SHP77 treated with DMSO at 0.1 percent for 48 hours (cell line): Measurements from ENCODE around the gene MRAS.
"Not testable (repeated sequence)": the region's sequence is repeated elsewhere in the genome, so short reads cannot be mapped to it uniquely, and the experiment has no call there.

Experiments used
- DNase-seq: peaks from one replicate; lab custom pipeline; 2025; lab: John Stamatoyannopoulos, UW

The MRAS gene

DNA sequence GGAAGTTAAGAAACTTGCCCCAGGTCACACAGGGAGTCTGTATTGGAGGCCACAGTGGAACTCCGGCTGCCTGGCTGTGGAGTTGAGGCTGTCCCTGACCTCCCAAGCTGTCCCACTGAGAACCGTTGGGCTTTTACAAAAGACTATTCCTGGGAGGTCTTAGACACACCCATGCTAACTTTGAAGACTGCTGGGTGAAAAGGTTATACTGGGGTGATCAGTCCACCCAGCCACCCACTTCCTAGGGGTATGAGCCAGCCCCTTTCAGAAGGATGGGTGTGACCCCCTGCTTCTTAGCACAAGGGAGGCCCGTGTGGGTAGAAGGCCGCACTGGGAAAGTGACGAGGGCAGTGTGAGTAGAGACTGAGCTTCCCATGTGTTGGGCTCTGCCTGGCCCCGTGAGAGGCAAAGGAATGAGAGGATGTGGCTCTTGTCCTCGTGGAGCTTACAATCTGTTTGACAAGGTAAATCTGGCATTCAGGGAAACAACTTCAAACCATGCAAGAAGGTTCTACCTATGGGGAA, 19.0 kb downstream of the MRAS start:
- DNase-seq: no peak

DNA sequence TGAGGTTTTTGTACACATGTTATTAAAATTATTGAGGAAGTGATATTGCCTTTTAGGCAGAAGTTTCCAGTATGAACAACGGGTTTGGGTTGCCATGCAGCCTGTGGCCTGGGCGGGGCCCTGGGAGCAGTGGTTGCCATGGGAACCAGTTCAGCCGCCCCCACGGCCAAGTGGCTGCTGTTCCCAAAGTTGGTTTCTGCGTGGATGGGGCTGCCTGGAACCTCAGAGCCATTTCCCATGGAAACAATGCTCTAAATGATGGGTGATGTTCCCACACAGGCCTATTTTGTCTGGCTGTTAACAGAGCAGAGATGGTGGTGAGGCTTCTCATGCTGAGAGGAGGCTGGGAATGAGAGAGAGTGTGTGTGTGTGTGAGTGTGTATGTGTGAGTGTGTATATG, 19.5 kb downstream of the MRAS start:
- DNase-seq: no peak

DNA sequence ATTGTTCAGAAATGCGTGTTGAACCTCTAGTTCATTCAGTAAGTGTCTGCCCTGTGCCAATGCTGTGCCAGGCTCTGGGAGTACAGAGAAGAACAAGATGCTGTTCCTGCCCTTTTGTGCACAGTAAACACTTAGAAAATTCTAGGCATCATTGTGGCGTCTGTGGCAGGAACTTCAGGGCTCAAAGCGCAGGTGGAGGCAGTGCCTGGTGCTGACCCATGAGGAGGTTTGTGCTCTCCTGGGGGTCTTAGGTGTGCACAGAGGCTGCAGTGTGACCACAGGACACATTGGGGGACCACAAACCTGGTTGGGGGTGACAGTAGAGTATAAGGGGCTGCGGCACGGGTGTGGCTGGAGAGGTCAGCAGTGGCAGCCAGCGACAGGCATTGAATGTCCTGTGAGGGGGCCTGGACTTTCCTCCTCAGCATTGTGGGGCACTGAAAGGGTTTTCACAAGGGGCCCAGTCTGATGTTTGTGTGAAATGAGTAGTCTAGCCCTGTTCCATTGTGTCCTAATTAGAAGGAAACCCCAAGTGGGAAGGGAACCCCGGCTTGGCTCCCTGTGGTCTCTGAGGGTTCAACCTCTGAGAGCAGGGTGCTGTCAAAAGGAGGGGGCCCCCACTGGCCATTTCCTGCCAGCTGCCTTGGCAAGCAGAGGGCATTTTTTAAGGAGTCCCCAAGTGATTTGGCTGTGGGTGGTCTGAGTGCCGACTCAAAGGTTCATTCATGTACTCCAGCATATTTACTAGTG, 20.9 kb downstream of the MRAS start:
- DNase-seq: no peak

DNA sequence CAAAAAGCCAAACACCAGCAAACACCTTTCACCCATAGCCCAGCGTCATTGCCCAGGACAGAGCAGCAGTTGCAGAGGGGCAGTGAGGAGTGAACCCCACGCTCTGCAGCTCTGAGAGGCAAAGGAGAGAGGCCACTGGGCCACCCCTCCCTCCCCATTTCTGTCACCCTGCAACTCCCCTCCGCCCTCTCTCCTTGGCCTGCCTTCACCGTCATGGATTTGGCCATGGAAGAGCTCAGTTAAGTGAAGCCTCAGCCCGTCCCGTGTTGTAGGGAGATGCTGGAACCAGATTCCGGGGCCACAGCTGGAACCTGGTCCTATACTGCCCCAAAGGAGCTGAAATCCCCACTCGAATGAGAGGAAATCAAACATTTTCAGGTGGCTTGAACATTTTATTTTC, 21.9 kb downstream of the MRAS start:
- no peak for DNase-seq

DNA sequence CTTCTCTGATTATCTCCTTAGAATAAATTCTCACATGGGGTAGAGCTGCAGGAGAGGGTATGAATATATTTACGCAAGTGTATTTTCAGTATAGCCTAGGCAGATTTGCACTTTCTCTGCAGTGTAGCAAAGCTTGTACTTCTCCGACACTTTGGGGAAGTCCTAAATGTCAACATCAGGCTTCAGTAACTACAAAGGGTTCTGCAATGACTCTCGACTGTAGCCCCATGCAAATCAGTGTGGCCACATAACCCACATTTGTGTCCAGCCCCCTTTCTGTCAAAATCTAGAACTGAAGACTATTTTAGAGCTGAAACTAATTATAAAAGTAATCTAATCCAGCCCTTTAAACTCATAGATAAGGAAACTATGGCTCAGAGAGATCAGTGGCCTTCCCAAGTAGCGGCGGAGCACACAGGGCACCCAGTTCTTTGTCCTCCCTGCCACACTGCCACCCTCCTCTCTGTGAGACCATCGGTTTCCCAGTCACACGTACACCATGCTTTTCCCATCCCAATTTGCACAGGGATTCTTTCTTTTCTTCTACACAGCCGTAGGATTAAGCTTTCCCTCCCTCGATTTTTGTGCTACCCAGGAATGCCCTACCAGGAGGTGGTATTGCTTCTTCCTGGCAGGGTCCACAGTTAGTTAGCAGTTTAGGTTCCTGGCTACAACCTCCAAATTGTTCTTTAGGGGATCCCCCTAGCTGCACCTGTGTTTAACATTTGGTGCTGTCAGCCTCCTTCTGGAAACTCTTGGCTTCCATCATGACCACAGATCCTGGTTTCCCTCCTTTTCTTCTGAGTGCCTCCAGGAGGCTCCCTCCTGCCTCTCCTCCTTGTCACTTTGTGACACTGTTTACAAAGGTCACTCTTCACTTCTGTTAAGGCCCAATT, 22.9 kb downstream of the MRAS start:
- no peak for DNase-seq

DNA sequence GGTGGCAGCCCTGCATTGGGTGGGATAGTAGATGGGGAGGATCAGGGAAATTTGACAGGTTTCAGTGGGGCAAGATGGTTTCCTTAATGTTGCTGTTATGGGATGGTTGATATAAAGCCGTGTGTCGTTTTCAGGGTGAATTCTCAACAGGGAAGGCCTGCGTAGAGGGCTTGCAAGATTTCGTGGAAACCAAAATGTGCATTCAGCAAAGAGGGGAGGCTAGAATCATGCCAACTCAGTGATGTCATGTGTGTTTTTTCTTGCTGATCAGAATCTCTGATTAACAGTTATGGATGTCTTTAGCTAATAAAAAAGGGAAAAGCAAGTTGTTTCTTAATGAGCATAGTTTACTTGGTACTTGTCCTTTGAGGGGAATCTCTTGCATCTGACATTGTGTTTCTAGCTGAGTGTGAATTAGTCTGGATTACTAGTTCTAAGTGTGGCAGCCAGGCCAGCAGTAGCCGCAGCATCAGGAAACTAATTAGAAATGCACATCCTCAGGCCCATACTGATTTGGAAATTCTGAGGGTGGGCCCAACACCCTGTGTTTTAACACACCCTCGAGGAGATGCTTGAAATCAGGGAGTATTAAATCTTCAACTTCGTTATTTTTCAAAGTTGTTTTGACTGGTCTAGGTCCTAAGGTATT, 24.8 kb downstream of the MRAS start:
- no peak for DNase-seq

DNA sequence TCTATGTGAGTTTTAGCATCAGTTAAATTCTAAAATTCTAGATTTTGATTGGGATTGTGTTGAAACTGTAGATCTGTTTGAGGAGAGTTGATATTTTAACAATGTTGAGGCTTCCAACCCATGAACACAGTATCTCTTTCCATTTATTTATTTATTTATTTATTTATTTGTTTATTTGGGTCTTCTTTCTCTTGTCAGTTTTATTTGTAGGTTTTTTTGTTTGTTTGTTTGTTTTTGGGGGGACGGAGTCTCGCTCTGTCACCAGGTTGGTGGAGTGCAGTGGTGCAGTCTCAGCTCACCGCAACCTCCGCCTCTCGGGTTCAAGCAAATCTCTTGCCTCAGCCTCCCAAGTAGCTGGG, 25.3 kb downstream of the MRAS start:
- DNase-seq: no peak

DNA sequence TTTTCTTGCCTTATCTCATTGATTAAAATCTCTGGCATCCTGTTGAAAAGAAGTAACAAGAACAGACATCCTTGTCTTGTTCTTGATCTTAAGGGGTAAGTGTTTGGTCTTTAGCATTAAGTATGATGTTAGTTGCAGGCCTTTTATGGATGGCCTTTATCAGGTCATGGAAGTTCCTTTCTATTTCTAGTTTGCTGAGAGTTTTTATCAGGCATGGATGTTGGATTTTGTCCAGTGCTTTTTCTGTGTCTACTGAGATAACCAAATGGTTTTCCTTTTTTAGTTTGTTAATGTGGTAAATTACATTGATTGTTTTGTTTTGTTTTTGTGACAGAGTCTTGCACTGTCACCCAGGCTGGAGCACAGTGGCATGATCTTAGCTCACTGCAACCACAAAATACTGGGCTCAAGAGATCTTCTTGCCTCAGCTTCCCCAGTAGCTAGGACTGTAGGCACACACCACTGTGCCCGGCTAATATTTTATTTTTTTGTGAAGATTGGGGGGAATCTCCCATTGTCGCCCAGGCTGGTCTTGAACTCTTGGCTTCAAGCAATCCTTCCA, 26.3 kb downstream of the MRAS start:
- DNase-seq: no peak

DNA sequence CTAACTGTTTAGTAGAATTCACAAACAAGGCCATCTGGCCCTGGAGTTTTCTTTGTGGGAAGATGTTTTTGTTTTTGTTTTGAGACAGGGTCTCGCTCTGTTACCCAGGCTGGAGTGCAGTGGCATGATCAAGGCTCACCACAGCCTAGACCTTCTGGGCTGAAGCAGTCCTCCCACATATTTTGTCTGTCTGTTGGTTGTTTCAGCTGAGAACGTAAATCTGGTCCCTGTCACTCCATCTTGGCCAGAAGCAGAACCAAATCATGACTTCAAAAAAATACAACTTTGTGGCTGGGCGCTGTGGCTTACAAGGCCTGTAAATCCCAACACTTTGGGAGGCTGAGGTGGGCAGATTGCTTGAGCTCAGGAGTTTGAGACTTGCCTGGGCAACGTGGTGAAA, 27.1 kb downstream of the MRAS start:
- DNase-seq: no peak

DNA sequence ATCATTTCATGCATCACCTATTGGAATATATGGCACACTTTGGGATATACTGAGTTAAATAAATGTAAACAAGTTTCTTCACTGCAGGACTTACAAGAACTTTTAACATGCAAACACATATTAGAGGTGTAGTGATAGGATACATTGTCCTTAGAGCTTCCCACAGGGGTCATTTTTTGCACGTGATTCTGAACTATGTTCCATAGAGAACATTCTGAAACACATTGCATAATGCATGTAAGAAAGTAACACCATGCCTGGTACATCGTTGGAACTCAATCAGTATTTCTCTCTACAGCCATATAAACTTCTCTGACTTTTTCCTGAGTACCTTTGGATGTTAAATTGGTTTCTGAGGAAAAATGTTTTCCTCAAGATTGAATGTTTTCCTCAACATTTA, 28.3 kb downstream of the MRAS start:
- DNase-seq: no peak

DNA sequence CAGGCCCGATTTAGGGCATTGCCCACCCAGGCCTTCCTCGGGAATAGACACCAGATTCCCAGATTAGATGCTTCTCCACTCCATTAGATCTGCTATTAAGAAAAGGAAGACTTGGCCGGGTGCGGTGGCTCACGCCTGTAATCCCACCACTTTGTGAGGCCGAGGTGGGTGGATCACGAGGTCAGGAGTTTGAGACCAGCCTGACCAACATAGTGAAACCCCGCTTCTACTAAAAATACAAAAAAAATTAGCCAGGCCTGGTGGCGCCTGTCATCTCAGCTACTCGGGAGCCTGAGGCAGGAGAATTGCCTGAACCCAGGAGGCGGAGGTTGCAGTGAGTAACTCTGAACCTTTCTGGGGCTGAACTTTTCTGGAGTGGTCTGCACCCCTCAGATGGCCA, 28.8 kb downstream of the MRAS start:
- DNase-seq: not testable (repeated sequence)

DNA sequence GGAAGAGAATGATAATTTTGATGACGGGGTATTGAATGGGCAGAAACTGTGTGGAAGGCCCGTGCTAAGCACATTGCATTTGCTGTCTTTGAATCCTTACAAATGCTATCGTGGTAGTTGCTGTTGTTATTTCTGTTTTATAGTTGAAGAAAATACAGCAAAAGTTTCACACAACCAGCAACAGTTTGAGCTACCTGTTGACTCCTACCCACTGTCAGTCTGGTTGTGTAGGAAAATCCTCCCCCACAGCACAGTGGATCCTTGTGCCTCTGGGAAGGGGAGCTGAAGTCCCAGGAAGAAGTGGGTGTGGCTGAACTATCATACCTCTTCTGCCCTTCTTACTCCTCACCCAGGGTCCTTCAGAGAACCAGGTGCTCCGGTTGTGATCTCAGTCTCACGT, 29.4 kb downstream of the MRAS start:
- DNase-seq: no peak

DNA sequence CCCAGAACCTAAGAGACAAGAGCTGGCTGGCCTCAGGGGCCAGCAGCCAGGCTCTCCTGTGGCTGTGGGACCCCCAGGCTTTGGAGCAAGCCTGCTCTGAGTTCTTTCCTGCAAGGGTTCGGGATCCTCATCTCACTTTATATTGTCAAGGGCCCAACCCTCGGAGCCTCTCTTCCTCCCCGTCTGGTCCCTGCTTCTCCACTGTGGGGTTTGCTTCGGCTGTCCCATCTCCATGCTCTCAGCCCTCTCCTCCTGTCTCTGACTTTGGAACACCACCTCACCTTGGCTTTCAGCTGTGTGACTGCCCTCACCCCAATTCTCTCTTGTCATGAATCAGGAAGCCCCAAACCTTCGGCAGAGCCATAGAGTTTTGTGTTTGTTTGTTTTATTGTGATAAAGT, 30.0 kb downstream of the MRAS start:
- no peak for DNase-seq

DNA sequence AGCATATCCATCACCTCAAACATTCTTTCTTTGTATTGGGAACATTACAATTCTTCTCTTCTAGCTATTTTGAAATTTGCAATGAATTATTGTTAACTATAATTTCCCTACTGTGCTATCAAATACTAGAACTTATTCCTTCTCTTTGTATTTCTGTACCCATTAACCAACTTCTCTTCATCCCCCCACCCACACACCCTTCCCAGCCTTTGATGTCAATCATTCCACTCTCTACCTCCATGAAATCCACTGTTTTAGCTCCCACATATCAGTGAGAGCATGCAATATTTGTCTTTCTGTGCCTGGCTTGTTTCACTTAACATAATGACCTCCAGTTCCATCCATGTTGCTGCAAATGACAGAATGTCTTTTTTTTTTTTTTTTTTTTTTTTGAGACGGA, 30.6 kb downstream of the MRAS start:
- DNase-seq: no peak

DNA sequence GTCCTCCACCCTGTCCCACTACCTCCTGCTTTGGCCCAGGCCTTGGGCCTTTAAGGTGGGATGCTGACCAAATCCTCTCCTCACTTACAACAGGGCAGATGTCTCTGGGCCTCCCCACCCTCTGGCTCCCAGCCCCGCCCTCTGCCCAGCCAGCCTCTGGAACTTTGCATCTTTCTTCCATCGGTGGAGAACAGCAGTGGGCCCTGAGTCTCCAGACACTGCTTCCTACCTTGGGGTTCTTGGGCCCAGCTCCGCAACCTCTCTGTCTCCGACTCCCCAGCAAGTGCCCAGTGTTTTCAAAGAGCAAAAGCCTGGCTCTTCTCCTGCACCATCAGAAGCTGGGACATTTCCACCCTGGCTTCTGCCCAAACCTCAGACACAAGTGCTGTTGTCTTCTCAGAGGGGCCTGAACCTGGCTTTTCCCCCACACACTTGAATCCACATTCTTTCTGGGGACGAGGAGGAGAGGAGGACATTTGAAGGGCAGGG, 33.1 kb downstream of the MRAS start:
- no peak for DNase-seq

DNA sequence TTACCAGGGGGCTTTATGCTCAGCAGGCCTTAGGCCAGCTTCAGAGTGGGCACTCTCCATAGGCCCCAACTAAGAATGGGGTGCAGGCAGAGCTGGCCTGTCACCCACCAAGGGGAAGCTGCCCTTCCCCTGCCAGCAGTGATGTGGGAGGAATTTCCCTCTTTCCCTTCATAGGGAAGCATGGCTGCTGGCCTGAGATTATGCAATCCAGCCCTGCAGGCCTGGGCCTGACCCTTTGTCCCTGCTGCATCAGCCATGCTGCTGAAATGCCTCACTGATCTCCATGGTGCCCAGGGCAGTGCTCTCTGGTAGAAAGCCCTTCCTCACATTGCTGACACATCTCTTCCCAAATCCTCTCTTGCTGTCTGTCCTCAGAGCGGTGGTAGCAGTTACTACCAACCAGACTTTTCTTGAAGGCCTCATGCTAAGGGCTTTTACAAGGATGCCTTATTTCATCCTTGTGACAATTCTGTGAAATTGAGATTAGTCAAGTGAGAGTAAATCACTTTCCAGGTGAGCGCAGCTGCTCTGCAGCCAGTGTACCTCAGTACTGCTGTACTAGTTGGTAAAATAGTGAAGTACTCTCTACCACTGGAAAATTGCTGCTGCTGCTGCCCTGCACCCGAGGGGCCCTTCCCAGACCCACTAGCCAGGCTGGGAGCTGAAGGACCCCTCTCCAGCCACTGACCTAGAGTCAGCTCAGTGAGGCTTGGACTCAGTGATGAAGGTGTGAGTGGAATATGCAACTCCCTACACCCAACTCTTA, 33.8 kb downstream of the MRAS start:
- no peak for DNase-seq

DNA sequence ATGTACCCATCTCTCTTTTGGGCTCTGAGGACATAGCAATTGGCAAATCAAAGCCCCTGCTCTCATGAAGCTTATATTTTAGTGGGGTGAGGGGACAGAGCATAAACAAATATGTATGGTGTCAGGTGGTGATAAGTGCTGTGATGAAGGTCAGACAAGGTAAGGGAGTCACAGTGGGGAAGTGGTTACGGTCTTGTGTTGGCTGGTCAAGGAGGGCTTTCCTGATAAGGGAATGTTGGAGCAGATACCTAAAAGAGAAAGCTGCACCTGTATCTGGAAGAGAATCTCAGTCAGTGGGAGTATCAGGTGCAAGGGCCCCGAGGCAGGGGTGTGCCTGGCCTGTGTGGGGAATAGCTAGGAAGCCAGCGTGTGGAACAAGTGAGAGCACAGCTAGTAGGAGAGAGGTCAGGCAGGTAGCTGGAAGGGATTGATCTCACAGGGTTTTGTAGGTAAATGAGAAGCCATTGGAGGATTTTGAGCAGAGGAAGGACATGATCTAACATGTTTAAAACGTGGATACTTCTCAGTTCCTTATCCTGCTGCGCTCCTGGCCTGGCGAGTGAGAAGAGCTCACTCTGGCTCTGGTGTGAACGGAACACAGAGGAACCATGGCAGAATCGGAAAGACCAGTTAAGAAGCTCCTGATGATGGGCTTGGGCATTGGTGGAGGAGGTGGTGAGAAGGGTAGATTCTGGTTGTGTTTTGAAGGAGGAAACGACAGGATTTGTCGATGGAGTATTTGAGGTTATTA, 35.5 kb downstream of the MRAS start:
- DNase-seq: no peak

DNA sequence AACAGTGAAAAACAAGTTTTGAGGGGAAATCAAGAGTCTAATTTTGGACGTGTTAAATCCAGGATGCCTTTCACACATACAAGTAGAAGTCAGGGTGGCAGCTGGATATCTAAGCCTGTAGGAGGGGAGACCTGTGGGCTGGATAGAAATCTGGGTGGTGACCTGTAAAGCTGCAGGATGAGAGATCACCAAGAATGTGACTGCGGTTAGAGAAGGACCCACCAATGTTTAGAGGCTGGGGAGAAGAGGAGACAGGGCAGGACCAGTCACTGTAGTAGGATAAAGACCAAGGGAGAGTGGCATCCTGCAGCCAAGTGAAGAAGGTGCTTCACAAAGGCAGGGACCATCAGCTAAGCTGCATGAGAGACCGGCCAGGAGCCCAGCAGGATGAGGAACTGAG, 36.2 kb downstream of the MRAS start:
- DNase-seq: no peak

DNA sequence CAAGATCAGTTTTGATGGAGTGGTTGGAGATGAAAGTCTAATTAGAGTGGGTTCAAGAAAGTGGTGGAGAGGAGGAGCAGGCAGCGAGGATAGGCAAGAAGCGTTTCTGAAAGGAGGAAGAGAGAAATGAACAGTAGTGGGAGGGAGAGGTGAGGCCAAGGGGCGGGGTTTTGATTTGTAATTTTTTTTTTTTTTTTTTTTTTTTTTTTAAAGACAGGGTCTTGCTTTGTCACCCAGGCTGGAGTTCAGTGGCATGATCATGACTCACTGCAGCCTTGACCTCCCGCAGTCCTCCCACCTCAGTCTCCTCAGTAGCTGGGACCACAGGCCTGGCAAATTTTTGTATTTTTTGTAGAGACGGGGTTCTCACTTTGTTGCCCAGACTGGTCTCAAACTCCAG, 36.6 kb downstream of the MRAS start:
- no peak for DNase-seq

DNA sequence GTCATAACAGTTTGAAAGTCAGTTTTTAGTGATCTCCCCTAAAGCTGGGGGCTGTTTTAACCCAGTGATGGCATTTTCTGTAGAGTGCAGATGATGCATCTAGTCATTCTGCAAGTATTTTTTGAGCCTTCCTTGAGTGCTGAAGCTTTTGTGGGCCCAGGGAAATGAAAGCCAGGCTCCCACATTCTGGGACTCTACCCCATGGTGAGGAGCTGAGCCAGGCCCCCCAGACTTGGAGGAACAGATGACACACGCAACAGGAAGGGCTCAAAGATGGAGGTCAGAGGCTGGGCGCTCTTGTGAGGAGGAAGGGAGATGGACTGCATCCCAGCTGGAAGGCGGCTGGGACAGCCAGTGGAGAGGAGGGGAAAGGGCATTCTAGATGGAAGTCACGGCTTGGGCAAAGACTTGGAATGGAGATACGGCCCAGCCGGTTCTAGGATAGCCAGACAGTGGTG, 40.8 kb downstream of the MRAS start:
- DNase-seq: no peak
